ENCODE measurements around the gene HES7.

Gene HES7

DNA sequence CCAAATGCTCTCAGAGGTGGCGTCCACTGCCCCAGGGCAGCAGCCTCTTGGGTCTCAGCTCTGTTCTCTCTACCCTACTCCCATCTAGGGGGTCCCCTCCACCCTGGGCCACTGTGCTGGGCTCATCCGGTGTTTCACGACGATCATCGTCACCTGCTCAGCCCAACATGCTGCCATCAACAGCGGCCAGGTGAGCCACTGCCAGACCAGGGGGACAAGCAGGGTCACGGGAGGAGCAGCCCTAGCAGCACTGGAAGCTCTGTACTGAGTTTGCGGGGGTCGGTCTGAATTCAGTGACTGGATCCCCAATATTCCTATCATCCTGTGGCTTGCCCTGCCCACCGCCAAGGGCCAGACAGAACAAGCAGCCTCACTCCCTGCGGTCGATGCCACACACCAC lies 52.4 kb downstream of the HES7 start:
- DNase-seq = no peak

Data from activated CD4-positive, alpha-beta T cell treated with anti-CD3 and anti-CD28 coated beads, Interleukin-2, amount 50 U/mL, for 48 hours (primary cell).